D721Med (cell line): Measurements from ENCODE around the gene TNFRSF18.
A peak's percentile ranks its signal among the peaks of the same experiment; 100 is the strongest.

Source experiments
- DNase-seq: peaks from one replicate; pipeline ENCODE4 v3.0.0; 2011; ENCODE audit warnings: low spot score; ENCODE audit not compliant: insufficient read length
- FAIRE-seq: peaks from 2 replicates; lab custom pipeline; 2011; peaks lifted over from hg19 to GRCh38; lab: Jason Lieb, UNC
- TF ChIP-seq, protein P1 (sequence below): IDR thresholded peaks from 2 replicates; pipeline ENCODE4 v1.5.1; 2012; ENCODE audit warnings: mild to moderate bottlenecking, control low read depth; ENCODE audit not compliant: insufficient read depth; ENCODE audit errors: missing control alignments

The TNFRSF18 gene

DNA sequence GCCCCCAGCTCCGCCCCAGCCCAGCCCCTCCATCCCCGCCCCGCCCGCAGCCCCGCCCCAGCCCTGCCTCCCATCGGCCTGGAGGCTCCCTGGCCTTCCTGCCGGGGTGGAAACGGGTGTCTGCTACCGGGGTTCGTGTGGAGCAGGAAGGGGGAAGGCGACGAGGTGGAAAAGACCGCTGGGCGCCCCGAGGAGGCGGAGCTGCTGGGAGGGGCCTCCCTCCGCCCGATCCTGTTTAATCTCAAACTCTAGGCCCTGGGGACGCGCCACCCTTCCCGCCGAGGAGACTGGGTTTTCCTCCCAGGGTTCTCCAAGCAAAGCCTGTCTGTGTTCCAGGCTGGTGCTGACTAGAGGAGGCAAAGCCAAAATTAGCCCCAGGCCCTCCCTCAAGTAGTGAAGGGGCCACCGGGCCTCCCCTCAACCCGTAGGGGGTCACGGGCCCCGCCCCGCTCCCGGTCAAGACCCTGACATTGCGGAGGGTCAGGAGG is 48.9 kb downstream of the TNFRSF18 start:
- no peak for FAIRE-seq
- peak; percentile 43 for DNase-seq
- TF ChIP-seq, protein P1, sequence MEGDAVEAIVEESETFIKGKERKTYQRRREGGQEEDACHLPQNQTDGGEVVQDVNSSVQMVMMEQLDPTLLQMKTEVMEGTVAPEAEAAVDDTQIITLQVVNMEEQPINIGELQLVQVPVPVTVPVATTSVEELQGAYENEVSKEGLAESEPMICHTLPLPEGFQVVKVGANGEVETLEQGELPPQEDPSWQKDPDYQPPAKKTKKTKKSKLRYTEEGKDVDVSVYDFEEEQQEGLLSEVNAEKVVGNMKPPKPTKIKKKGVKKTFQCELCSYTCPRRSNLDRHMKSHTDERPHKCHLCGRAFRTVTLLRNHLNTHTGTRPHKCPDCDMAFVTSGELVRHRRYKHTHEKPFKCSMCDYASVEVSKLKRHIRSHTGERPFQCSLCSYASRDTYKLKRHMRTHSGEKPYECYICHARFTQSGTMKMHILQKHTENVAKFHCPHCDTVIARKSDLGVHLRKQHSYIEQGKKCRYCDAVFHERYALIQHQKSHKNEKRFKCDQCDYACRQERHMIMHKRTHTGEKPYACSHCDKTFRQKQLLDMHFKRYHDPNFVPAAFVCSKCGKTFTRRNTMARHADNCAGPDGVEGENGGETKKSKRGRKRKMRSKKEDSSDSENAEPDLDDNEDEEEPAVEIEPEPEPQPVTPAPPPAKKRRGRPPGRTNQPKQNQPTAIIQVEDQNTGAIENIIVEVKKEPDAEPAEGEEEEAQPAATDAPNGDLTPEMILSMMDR = no peak

DNA sequence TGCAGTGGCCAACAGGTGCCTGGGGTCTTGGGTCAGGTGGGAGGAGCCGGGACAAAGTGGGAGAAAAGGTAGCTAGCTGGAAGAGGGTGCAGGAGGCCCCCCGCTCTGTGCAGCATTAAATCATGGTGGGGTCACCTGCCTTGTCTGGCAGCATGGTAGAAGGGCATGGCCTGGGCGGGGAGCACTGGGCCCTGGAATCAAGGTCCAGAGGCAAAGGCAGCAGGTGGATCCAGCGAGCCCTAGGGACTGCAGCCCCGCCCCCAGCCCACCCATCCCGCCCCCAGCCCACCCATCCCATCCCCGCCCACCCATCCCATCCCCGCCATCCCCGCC is 49.4 kb downstream of the TNFRSF18 start:
- FAIRE-seq (no peak), DNase-seq (no peak)
- TF ChIP-seq, protein P1 = no peak

DNA sequence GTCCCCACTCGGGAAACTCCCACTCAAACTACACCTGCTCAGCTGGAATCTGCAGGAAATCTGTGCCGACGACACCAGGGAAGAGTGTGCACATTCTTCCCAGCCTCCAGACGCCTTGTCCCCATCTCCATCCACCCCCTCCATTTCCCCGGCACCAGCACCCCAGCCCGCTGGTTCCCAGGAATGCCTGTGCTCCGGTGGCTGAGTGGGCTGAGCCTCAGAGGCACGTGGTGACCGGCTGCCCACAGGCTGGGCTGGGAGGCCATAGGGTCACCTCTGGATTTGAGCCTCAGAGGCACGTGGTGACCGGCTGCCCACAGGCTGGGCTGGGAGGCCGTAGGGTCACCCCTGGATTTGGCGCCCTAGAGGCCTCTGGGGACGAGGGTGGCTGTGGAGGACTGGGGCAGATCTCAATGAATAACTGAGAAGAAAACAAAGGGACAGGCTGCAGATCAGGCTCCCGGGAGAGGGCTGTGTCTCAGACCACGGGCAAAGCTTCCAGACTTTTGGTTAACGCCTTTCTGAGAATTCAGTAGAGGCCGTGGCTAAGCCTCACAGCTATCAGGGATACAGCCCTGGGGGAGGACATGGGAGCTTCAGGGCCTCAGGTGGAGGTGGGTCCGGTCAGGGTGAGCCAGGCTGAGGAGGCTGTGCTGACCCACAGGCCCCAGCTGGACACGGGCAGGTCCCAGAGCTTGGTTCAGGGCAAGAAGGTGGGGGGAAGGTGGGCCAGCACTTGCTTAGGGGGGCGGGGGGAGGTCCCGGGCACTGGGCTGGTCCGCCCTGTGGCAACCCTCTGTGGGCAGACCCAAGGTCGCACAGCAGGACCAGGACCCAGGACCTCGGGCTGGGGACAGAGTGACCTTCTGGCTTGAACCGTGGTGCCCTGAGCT is 50.0 kb downstream of the TNFRSF18 start:
- FAIRE-seq = no peak
- TF ChIP-seq, protein P1 = no peak
- no peak for DNase-seq

DNA sequence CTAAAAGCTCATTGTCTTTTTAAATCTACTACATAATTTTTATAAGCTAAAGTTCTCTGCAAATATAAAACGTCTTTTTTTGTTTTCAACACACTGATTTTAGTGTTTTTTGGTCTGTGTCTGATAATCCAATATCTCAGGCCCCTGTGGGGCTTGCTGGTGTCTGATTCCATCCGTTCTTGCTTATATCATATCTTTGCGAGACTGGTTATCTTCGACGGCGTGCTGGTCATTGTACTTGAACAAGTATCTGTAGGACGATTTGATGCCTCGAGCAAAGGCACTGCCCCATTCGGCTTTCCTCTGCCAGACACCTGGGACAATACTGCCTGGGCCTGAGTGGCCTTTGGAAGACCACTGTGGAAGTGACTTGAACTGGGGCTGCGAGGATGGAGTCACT is 51.1 kb downstream of the TNFRSF18 start:
- TF ChIP-seq, protein P1 = no peak
- DNase-seq (no peak), FAIRE-seq (no peak)

DNA sequence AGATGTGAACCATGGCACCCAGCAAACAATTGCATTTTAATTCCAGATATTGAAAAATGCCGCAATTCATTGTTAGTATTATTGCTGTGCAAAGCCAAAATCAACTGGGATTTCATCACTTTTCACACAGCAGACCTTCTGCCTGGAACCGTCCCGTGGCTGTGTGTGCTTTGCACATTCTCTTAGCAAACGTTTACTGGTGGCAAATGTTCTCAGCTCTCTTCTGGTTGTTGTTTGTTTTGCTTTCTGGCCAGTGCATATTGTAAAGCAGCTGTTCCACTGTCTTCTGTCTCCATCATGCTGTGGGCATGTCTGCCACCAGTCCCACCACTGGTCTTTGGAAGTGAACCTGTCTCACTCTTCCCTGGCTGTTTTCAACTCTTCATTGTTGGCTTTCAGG is 52.5 kb downstream of the TNFRSF18 start:
- TF ChIP-seq, protein P1 = no peak
- FAIRE-seq = no peak
- DNase-seq = no peak
